Fibroblast of the conjunctiva (primary cell): ENCODE data around the gene CLSTN2.

Experiments
- DNase-seq: peaks from one replicate; pipeline ENCODE4 v3.0.0-alpha.2; 2010; ENCODE audit warnings: low read depth

The CLSTN2 gene

DNA sequence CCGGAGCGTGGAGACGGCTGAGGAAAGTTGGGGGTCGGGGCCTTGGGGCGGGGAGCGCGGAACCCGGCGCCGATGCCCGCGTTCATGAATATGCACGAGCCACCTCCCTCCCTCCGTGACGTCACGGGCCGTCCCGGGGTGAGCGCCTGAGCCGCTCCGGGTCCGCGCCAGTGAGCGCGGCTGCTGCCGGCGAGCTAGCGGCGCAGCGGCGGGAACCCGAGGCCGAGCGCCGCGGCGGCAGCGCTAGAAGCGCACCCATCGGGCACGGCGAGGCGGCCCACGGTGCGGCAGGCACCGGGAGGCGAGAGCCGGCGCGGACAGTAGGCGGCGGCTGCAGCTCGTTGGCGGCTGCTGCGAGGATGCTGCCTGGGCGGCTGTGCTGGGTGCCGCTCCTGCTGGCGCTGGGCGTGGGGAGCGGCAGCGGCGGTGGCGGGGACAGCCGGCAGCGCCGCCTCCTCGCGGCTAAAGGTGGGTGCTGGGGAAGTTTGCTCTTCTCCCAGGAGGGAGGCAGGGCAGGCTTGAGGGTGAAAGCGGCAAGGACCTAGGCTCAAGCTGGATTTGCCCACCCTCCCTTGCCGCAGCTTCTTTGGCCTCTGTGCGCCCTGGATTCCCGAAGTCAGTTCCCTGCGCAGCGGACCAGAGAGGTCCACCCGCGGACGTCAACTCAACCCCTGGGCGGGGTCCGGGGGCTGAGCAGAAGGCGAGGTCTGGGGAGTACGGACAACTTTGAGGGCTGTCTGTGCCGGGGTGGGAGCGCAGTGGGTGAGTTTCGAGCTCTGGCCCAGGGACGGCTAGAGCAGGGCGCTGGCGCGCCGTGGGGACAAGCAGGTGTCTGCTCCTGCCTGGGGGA lies at the start of gene CLSTN2:
CLSTN2 (plus strand) TSS at position 170 of the 850 bp plus-strand sequence.
- DNase-seq, result no peak

DNA sequence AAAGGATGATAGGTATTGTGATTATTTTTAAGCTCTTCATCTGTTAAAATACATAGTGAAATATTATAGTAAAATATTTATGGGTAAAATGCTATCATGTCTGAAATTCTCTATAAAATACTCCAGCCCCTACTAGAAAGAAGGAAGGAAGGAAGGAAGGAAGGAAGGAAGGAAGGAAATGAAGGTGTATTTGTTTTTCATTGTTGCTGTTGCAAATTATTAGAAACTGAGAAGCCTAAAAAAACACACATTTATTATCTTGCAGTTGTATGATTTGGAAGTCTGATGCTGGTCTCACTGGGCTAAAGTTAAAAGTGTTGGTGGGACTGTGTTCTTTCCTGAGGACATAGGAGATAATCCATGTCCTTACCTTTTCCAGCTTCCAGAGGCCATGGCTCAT lies 47.6 kb upstream of the CLSTN2 start:
- DNase-seq, result no peak

DNA sequence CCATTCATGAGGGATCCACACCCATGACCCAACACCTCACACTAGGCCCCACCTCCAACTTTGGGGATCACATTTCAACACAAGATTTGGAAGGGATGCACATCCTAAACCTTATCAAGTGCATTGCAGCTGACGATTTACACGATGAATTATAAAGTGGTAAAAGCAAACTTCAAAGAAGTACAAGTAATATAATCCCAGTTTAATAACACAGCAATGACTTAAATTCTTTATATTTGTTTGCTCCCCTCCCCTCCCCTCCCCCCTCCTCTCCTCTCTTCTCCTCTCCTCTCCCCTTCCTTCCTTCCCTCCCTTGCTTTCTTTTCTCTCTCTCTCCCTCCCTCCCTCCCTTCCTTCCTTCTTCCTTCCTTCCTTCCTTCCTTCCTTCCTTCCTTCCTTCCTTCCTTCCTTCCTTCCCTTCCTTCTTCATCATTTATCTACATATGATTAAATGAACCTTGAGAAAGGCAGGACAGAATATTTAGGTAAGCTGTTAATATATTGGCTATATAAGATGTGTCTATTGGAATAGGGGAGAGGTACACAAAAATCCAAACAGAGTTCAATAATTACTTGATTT lies 46.3 kb upstream of the CLSTN2 start:
- no peak for DNase-seq

DNA sequence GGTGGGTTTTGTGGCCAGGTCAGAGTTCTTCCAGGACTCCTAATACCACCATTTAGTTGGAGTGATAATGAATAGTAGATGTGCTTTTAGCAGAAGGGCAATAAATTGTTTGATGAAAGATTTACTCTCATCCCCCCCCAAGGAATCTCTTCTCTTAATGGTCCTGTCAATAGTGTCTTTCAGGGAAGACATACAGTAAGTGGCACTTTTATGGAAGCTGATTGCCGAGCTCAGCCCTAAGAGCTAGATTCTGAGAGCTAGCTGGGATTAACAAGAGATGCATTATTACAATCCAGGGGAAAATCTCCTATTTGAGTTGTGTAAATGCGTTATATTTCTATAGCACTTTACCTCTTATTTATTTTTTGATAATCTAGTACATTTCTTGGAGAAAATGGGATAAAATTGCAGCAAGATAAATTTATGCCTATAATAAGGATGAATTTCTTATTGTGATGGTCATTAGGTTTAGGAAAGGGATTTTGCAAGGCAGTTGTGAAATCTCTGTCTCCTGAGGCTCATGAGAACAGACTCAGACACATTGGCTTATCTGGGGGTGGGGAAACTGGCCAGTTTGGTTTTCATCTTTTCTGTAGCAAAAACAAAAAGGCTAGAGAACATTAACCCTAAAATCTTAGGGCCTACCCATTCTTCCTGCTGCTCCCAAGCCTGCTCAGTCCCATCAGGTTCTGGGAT lies 41.6 kb upstream of the CLSTN2 start:
- DNase-seq, result no peak

DNA sequence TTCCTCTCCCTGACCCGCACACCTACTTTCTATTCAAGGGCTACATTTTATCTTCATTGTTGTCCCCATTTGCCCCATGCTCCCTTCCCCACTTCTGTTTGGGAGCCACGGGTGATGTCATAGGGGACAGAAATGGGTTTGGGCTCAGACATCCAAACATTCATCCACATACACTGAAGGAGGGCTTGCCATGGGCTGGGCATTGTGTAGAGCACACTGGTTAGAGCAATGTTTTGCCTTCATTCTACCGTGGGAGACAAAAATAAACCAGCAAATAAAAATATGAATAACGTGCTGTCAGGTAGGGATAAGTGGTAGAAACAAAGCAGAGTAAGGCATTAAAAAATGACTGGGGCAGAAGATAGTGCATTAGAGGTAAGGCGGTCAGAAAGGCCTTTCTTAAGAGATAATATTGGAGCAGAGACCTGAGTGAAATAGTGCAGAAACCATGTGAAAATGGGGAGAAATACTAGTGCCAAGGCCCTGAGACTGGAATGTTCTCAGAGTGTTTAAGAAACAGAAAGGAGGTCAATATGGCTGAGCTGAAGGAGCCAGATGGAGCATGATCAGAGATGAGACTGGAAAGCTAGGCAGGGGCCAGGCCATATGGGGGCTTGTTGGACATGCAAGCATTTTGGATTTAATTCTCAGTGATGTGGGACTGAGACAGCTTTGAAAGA lies 40.9 kb upstream of the CLSTN2 start:
- DNase-seq, result no peak

DNA sequence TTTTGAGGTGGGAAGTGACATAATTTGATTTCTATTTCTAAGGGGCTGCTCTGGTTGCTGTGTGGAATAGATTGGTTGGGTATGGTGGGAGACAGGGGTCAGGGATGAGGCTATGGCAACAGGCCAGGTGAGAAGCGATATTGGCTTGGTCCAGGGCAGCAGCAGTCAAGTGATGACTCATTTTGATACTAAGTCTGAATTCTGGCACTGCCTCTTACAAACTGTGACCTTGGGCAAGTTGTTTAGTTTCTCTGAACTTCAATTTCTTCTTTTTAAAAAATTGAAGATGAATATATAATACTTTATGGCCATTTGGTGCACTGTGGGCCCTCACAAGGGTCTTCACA lies 40.4 kb upstream of the CLSTN2 start:
- DNase-seq, result no peak

DNA sequence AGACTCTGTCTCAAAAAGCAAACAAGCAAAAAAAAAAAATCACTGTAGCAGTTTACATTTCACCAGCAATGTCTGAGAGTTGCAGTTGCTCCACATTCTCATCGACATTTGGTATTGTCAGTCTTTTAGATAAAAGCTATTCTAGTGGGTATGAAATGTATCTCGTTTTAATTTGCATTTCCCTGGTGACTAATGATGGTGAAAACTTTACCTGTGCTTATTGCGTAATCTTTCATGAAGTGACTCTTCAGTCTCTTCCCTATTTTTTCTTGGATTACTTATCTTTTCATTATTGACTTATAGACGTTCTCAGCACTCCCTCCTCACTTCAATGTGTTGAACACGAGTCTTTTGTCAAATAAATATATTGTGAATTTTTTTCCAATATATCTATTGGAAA lies 37.2 kb upstream of the CLSTN2 start:
- no peak for DNase-seq

DNA sequence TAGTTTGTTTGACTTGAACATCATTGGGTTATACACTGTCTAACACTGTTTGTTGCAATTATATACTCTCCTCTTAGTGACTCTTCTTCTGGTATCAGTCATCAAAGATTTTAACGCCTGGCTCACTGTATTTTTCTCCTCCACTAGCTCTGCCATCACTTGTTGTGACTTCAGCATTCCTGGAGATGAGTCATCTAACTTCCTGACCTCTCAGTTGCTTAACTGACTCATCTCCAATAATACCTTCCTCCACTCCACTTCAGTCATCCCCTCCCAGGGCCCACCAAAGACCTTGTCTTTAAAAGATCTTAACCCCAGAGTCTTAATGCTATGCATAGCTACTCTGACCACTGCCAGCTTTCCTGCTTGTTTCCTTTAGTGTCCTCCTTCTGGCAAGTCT lies 28.6 kb upstream of the CLSTN2 start:
- no peak for DNase-seq

DNA sequence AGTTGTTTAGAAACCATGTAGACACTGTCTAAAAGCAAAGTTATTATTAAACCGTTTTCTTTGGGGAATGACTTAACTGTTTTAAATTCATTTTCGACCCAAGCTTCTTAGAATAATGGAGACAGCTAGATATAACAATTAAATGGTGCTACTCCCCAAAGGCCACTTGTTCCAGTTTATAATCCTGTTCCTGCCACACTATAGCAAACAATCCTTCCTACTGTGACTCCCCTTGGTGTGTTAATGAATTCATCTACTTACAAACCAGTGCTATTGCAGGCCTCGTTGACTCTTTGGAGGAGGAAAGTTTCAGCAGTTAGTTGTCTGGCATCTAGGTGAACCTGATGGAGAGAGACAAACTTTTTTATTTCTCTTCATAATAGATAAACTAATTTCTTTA lies 25.2 kb upstream of the CLSTN2 start:
- no peak for DNase-seq

DNA sequence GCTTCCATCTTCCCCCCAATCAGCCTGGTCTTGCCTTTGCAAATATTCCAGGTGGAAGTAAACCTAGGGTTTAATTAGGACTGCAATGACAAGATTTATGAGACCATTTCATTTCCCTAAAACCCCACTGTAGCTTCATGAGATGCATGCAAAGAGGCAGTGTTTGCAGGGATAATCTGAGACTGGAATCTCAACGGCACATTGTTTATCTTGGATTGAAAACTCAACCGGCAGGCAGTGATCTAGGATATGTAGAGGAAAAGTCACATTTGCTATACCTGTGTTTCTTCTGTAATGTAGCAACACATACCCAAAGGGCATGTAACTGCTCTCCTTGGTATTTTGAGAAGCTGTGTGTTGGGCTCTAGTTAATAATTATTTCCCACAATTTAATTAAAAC lies 18.7 kb upstream of the CLSTN2 start:
- no peak for DNase-seq

DNA sequence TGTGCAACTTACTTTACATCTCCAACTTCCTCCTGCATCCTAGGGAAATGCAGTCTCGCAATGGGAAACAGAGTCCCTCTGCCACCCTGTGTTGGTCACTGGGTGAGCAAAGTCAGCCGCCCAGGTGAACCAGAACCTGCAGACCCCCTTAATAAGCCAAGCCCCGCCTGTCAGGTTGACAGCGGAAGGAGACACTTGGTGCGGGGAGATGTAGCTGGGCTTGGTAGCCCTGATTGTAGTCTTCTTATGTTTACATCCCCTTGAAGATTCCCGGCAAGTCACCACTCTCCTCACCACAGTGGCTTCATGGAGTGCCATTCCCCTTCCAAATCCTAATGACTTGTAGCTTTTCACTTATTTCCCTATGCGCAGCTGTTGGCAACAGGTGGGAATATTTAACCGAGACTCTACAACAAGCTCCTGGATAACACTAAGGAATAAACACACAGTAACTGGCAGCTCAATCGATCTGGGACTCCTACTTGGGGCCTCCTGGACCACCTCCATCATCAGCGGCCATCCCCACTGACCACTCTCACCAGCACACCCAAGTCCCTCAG lies 17.7 kb upstream of the CLSTN2 start:
- no peak for DNase-seq

DNA sequence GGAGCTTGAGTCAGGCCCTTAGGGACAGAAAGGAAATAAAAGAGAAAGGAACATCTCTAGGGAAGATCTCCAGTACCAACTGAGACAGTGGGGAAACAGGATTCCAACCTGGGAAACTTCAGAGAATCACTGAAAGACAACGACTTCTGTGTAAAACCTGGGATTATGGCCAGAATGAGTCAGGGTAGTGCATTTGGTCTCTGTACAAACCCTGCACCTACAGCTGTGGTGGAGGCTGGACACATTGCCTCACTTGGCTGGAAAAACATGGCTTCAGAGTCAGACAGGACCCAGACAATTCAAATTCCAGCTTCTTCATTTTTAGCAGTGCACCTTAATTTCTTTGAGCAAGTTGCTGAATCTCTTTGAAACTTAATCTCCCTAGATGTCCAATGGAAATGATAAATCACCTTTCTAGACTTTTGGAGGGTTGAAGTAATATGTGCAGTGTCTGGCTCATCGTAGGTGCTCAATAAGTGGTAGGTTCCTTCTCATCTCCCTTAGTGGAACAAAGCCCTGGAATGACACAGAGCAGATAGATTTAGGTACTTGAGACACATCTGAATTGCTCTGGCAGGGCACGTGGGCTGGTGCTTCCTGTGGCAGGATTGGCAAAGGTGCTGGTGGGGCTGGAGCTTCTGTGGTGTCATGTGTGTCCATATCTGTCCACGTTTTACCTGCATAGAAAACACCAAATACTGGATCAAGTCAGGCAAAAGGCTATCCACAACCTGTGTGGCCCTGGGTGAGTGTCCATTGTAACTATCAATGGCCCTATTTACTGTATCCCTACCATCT lies 6.1 kb upstream of the CLSTN2 start:
- no peak for DNase-seq

DNA sequence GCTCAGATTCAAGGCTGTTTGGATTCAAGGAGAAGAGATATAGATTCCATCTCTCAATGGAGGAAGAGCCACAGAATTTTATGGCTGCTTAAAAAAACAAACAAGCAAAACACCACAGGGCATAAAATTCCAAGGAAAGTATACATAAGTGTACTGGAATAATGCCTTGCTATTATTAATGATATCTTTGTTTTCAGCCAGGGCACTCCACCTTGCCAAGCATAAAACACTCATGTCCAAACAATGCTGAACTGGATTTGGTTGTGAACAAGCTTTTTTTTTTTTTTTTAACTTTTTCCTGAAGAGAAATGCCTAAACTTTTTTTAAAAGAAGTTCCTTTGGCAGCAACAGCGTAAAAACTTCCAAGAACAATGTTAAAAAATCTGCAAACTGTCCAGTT lies 4.8 kb upstream of the CLSTN2 start:
- no peak for DNase-seq

DNA sequence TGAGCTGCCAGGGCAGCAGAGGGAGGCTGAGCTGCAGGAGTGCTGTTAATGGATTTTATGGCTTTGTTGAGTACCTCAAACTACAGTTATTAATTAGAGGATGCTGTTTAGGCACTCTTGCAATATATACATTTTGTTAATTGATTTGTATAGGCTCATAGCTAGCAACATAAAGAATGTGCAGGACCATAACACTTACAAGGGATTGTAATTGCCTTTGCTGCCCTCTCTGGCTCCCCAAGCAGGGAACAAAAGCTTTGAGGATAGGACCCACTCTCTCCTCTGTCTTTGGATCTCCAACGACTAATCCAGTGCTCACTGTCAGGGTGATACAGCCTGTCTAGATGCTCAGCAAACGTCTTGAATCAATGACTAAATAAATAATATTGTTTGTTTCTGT lies 1.2 kb upstream of the CLSTN2 start:
- DNase-seq, result no peak

DNA sequence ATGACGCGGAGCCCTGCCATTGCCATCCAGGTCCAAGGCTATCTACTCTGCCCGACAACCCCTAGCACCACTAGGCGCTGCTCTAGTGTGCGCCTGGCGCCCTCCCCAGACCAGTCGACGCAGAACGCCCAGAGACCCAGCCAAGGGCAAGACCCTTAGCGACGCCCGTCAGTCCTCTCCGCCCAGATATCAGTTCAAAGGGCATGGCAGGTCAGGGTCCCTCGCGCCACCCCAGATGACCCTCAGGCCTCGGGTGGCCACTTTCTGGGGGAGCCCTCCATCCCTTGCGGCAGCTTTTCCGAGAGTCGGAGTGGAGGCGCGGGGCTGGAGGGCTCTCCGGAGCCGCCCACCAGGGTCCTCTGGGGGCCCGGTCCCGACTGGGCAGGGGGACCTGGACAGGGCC lies 371 bp upstream of the CLSTN2 start:
- no peak for DNase-seq

DNA sequence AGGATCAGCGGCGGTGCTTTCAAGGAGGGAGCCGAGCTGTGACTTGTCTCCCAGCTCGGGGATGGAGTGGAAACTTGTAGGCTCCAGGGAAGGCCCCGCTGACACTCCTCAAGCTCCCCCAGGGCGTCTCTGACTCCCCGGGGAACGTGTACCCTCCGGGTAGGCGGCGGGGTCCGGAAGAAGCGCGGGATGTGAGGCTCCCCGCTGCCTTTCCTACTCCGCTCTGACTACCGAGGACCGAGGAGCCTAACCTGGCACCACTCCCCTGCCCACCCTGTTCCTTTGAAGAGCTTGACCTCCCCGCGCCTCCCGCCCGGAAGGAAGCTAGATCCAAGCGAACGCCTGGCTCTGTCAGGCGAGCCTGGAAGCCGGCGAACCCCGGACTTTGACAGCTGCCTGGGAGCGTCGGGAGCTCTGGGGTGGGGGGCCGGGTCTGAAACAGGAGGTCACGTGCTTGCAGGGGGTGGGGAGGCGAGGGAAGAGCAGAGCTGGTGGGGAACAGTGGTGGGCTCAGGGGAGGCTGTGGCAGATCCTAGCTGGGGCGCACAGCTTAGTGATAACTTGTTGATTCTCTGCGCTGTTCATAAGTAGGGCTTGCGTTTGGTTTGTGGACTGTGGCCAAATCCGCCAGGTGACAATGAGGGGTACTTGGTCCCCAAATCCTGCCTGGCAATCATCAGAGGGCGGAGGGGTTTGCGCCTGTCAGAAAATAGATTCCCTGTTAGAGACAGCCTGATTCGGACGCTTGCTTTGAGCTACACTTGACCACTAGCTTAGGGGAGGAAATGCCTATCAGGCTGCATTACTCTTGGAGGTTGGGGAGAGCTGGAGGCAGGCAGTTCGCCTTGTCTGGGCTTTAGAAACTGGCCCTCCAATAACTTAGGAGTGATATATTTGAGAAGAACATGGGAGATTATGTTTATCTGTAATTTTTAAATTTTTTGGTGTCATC lies 1.2 kb downstream of the CLSTN2 start:
- no peak for DNase-seq

DNA sequence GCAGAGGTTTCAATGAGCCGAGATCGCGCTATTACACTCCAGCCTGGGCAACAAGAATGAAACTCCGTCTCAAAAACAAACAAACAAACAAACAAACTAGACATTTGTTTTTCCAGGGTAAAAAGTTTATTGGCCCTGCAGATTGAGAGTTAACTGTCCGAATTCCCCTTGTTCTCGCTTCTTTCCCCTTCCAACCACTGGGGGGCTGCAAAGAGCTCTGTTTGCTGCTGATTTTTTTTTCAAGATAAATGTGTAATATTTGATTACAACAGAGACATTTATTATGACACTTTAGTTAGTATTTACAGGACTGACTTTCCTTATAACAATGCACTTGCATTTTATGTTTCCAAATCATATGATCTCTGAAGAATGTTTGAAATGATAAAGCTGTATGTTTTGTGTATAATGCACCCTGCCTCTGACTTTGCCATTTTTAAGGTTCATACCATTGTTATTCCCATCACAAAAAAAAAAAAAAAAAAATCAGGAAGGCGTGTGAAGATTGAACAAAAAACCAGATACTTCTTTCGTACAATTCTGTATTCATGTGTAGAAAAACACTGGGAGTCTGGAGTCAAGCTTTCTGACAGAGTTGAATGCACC lies 2.8 kb downstream of the CLSTN2 start:
- peak; percentile 26 for DNase-seq

DNA sequence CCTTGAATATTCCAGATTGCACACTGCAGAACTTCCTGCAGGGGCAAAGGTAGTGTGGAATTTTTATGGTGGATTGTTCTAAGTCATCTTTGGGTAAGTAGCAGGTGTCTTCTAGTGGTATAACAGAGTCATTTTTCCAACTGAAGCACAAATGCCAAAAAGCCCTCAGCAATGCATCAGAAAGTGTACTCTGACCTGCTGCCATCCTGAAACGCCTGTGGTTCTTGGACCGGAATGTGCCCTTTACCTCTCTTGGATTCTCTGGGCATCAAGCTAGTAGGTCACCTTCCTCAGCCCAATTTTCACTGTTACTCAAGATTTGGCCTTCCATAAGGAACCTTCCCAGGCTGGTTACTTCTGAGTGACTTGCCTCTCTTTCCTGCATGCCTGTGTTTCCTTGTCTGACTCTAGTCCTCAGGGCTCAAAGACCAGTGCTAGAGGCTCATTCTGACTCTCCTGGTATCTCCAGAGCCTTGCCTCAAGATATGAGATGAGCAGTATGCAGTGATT lies 4.8 kb downstream of the CLSTN2 start:
- DNase-seq, result no peak

DNA sequence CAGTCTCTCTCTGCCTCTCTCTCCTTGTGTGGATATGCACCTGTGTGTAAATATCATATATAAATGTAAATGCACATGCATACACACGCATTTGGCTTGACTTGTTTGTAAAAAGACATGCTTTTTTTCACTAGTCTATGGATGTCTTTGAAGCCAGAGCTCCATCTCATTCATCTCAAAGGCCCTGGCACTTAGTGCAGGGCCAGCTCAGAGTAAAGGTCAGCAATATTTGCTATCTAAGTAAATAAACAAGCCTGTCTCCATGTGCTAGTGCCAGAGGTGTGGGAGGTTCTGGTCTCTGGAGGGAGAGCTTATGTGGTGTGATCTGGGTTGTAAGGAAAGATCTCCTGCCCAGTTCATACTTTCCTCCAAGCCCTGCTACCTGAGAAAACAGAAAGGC lies 5.6 kb downstream of the CLSTN2 start:
- DNase-seq, result no peak

DNA sequence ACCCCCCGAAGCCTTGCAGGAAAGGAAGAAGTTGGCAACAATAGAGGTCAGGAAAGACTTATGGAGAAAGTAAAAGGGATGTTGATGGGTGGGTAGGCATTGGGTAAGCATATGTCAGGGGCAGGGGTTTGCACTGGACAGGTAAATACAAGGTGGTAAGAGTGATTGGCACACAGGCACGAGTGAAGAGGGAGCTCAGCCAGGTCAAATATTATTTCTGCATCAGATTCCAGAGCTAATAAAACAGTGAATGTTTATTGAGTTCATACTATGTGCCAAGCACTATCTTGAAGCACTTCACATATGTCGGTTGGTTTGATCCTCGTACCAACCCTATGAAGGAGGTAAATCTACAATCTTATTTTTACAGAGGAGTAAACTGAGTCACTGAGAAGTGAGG lies 6.6 kb downstream of the CLSTN2 start:
- no peak for DNase-seq
